Duodenal mucosa (tissue), 2 donors: ENCODE data around the gene ASL.
"Not testable (repeated sequence)": the region's sequence is repeated elsewhere in the genome, so short reads cannot be mapped to it uniquely, and the experiment has no call there.

Source experiments
- H3K27ac ChIP-seq: one replicate; pipeline ENCODE4 v1.7.0; 2013; ENCODE audit warnings: low read depth, low read length
- H3K27me3 ChIP-seq, 2 donors: one replicate each; pipeline ENCODE4 v1.7.0; 2013; ENCODE audit warnings: low read length in 2 of 2, control low read depth in 1 of 2; ENCODE audit not compliant: insufficient read depth in 2 of 2, control insufficient read depth in 1 of 2
- H3K36me3 ChIP-seq, 2 donors: one replicate each; pipeline ENCODE4 v1.7.0; 2013; ENCODE audit warnings: low read length in 2 of 2, control low read depth in 1 of 2; ENCODE audit not compliant: insufficient read depth in 2 of 2, control insufficient read depth in 1 of 2
- H3K4me1 ChIP-seq, 2 donors: one replicate each; pipeline ENCODE4 v1.7.0; 2013; ENCODE audit warnings: low read length in 2 of 2, control low read depth in 1 of 2; ENCODE audit not compliant: insufficient read depth in 2 of 2, control insufficient read depth in 1 of 2
- H3K4me3 ChIP-seq, 2 donors: one replicate each; pipeline ENCODE4 v1.7.0; 2013; ENCODE audit warnings: low read length in 2 of 2, low read depth in 1 of 2
- H3K9ac ChIP-seq, 2 donors: one replicate each; pipeline ENCODE4 v1.7.0; 2013; ENCODE audit warnings: low read length in 2 of 2, low read depth in 1 of 2
- H3K9me3 ChIP-seq, 2 donors: one replicate each; pipeline ENCODE4 v1.7.0; 2013; ENCODE audit warnings: low read length in 2 of 2, control low read depth in 1 of 2; ENCODE audit not compliant: control insufficient read depth in 1 of 2

Gene ASL

GRCh38 chr7:66099551-66100407 lies 24.2 kb downstream of the ASL start:
- Histone ChIP-seq H3K4me1 (peaks cover 0 to 9% of the 10 kb centered on the region in 2 donors), H3K27ac (peak overlapping the region; percentile 85), H3K9ac (peak overlapping the region; percentile 62 to 84), H3K36me3 (peaks cover 0 to 5% of the 10 kb centered on the region in 2 donors), H3K9me3 (no peaks in the 10 kb centered on the region), H3K4me3 (peak overlapping the region; percentile 62 to 71), H3K27me3 (no peaks in the 10 kb centered on the region)

GRCh38 chr7:66100408-66101050 lies 24.9 kb downstream of the ASL start:
- Histone ChIP-seq H3K4me1 (peaks cover 0 to 9% of the 10 kb centered on the region in 2 donors), H3K4me3 (peak overlapping the region; percentile 62 to 71), H3K36me3 (no peaks in the 10 kb centered on the region), H3K27me3 (no peaks in the 10 kb centered on the region), H3K27ac (no peak overlapping the region), H3K9ac (peak overlapping the region; percentile 54 to 62), H3K9me3 (no peaks in the 10 kb centered on the region)

- H3K27ac ChIP-seq, H3K4me3 ChIP-seq, H3K36me3 ChIP-seq, H3K4me1 ChIP-seq, H3K9me3 ChIP-seq, H3K27me3 ChIP-seq, H3K9ac ChIP-seq: not testable (repeated sequence)
Measured at GRCh38 chr7:66102168-66102567, 26.5 kb downstream of the ASL start.

- not testable (repeated sequence) for H3K27ac ChIP-seq, H3K36me3 ChIP-seq, H3K4me1 ChIP-seq, H3K9me3 ChIP-seq, H3K4me3 ChIP-seq, H3K27me3 ChIP-seq, H3K9ac ChIP-seq
Measured at GRCh38 chr7:66103994-66104393, 28.4 kb downstream of the ASL start.

GRCh38 chr7:66105263-66105748 lies 29.7 kb downstream of the ASL start:
- Histone ChIP-seq H3K9ac (no peak overlapping the region), H3K4me1 (peaks cover 0 to 4% of the 10 kb centered on the region in 2 donors), H3K27ac (no peak overlapping the region), H3K9me3 (no peaks in the 10 kb centered on the region), H3K27me3 (no peaks in the 10 kb centered on the region), H3K4me3 (no peak overlapping the region), H3K36me3 (no peaks in the 10 kb centered on the region)

GRCh38 chr7:66108410-66108809 lies 32.8 kb downstream of the ASL start:
- not testable (repeated sequence) for H3K9me3 ChIP-seq, H3K4me3 ChIP-seq, H3K27me3 ChIP-seq, H3K4me1 ChIP-seq, H3K36me3 ChIP-seq, H3K27ac ChIP-seq, H3K9ac ChIP-seq

GRCh38 chr7:66110856-66111255 lies 35.2 kb downstream of the ASL start:
- no peak overlapping the region for H3K9ac ChIP-seq
- no peaks in the 10 kb centered on the region for H3K9me3 ChIP-seq
- H3K36me3 ChIP-seq, result no peaks in the 10 kb centered on the region
- H3K27me3 ChIP-seq, result no peaks in the 10 kb centered on the region
- H3K27ac ChIP-seq, result no peak overlapping the region
- H3K4me1 ChIP-seq, result peaks cover 5 to 6% of the 10 kb centered on the region in 2 donors
- H3K4me3 ChIP-seq, result no peak overlapping the region

- no peaks in the 10 kb centered on the region for H3K27me3 ChIP-seq
- peak within 1 kb of the TSS; percentile 88 to 90 for H3K4me3 ChIP-seq
- H3K4me1 ChIP-seq, result peaks cover 9 to 26% of the 10 kb centered on the region in 2 donors
- peak within 1 kb of the TSS; percentile 92 for H3K27ac ChIP-seq
- peak within 1 kb of the TSS; percentile 85 to 87 for H3K9ac ChIP-seq
- H3K9me3 ChIP-seq, result no peaks in the 10 kb centered on the region
- peaks cover 3 to 4% of the 10 kb centered on the region in 2 donors for H3K36me3 ChIP-seq
Measured at GRCh38 chr7:66114743-66115649, 39.4 kb downstream of the ASL start, which contains the start of gene CRCP. TSS of gene CRCP (plus strand) at chr7:66114847. CDS start at chr7:66114963, 116 bp downstream.

- not testable (repeated sequence) for H3K9ac ChIP-seq, H3K27ac ChIP-seq, H3K36me3 ChIP-seq, H3K4me3 ChIP-seq, H3K27me3 ChIP-seq, H3K9me3 ChIP-seq
- peaks cover 9 to 26% of the 10 kb centered on the region in 2 donors for H3K4me1 ChIP-seq
Measured at GRCh38 chr7:66116680-66117420, 41.2 kb downstream of the ASL start.
